DOHH2 (cell line): Measurements from ENCODE around the gene ST6GAL1.
"Not testable (repeated sequence)": the region's sequence is repeated elsewhere in the genome, so short reads cannot be mapped to it uniquely, and the experiment has no call there.

ENCODE experiments used
- H3F3A ChIP-seq: fragments of 200-600 bp; sonication (generic), shearing (Covaris generic); 2 replicates; pipeline ENCODE4 v1.6.0; 2016; ENCODE audit warnings: antibody characterized with exemption, mild to moderate bottlenecking; ENCODE audit not compliant: control insufficient read depth, insufficient read depth
- H3K27ac ChIP-seq: fragments of 200-600 bp; sonication (generic); 2 replicates; pipeline ENCODE4 v1.5.1; 2014; ENCODE audit warnings: low read depth, mild to moderate bottlenecking, low read length, moderate library complexity
- H3K27me3 ChIP-seq: fragments of 200-600 bp; sonication (generic); 2 replicates; pipeline ENCODE4 v1.6.1; 2014; ENCODE audit warnings: mild to moderate bottlenecking, low read length, mixed read lengths; ENCODE audit not compliant: control insufficient read depth
- H3K36me3 ChIP-seq: fragments of 200-600 bp; sonication (generic); 2 replicates; pipeline ENCODE4 v1.6.1; 2014; ENCODE audit warnings: mild to moderate bottlenecking, low read length, moderate library complexity, mixed read lengths; ENCODE audit not compliant: control insufficient read depth
- H3K4me1 ChIP-seq: fragments of 200-600 bp; sonication (generic); 2 replicates; pipeline ENCODE4 v1.6.1; 2014; ENCODE audit warnings: mild to moderate bottlenecking, low read length, mixed read lengths; ENCODE audit not compliant: control insufficient read depth
- H3K4me2 ChIP-seq: fragments of 200-600 bp; sonication (generic); 2 replicates; pipeline ENCODE4 v1.6.0; 2014; ENCODE audit warnings: mild to moderate bottlenecking, low read length, moderate library complexity
- H3K4me3 ChIP-seq: fragments of 200-600 bp; sonication (generic); 2 replicates; pipeline ENCODE4 v1.5.1; 2014; ENCODE audit warnings: mild to moderate bottlenecking, low read length, mixed read lengths
- H3K79me2 ChIP-seq: fragments of 200-600 bp; sonication (generic); 2 replicates; pipeline ENCODE4 v1.6.1; 2014; ENCODE audit warnings: mild to moderate bottlenecking, low read length, mixed read lengths; ENCODE audit not compliant: control insufficient read depth
- H3K9me2 ChIP-seq: fragments of 200-600 bp; sonication (generic); replicated peaks from 2 replicates; pipeline ENCODE4 v1.6.1; 2014; ENCODE audit warnings: mild to moderate bottlenecking, low read length, mixed read lengths; ENCODE audit not compliant: control insufficient read depth
- H3K9me3 ChIP-seq: fragments of 200-600 bp; sonication (generic); 2 replicates; pipeline ENCODE4 v1.6.1; 2014; ENCODE audit warnings: antibody characterized with exemption, low read length, mixed read lengths; ENCODE audit not compliant: control insufficient read depth, insufficient read depth
- H4K20me1 ChIP-seq: fragments of 200-600 bp; sonication (generic); 2 replicates; pipeline ENCODE4 v1.6.0; 2014; ENCODE audit warnings: low read depth, mild to moderate bottlenecking, antibody characterized with exemption, low read length, moderate library complexity; ENCODE audit not compliant: control insufficient read depth, insufficient read depth
- CTCF ChIP-seq: fragments of 200-600 bp; sonication (generic); IDR thresholded peaks from one replicate; pipeline ENCODE4 v1.5.1; 2014; ENCODE audit warnings: antibody characterized with exemption, mild to moderate bottlenecking, low read depth, low read length; ENCODE audit not compliant: poor library complexity, severe bottlenecking
- EZH2phosphoT487 ChIP-seq: fragments of 200-600 bp; sonication (generic); IDR thresholded peaks from 2 replicates; pipeline ENCODE4 v1.6.1; 2017; ENCODE audit warnings: borderline replicate concordance, mild to moderate bottlenecking, antibody characterized with exemption, low read length, moderate library complexity, mixed read lengths

The ST6GAL1 gene

GRCh38 chr3:186967686-186968085 lies 37.4 kb downstream of the ST6GAL1 start:
- H3F3A ChIP-seq: peaks cover 7% of the 10 kb centered on the region
- H3K79me2 ChIP-seq: peaks cover 26% of the 10 kb centered on the region
- no peak overlapping the region for H3K27ac ChIP-seq
- peaks cover 82% of the 10 kb centered on the region for H3K36me3 ChIP-seq
- TF ChIP-seq CTCF: no peak
- TF ChIP-seq EZH2phosphoT487: no peak
- peaks cover 61% of the 10 kb centered on the region for H3K4me1 ChIP-seq
- H3K27me3 ChIP-seq: no peaks in the 10 kb centered on the region
- no peaks in the 10 kb centered on the region for H3K9me2 ChIP-seq
- H3K4me2 ChIP-seq: peak overlapping the region; percentile 24; the same call in 1 of the 2 replicates
- no peaks in the 10 kb centered on the region for H3K9me3 ChIP-seq
- no peaks in the 10 kb centered on the region for H4K20me1 ChIP-seq
- no peak overlapping the region for H3K4me3 ChIP-seq

GRCh38 chr3:186969607-186970006 lies 39.3 kb downstream of the ST6GAL1 start:
- no peak overlapping the region for H3K27ac ChIP-seq
- no peaks in the 10 kb centered on the region for H3K27me3 ChIP-seq
- peaks cover 26% of the 10 kb centered on the region for H3K79me2 ChIP-seq
- H3K9me2 ChIP-seq: no peaks in the 10 kb centered on the region
- H3K4me1 ChIP-seq: peaks cover 64% of the 10 kb centered on the region
- peaks cover 81% of the 10 kb centered on the region for H3K36me3 ChIP-seq
- H3K4me2 ChIP-seq: no peak overlapping the region
- H4K20me1 ChIP-seq: no peaks in the 10 kb centered on the region
- H3K9me3 ChIP-seq: no peaks in the 10 kb centered on the region
- 0 out of 2 replicates have a peak, but pooled peaks cover 3% of the 10 kb centered on the region for H3F3A ChIP-seq
- no peak overlapping the region for H3K4me3 ChIP-seq
- TF ChIP-seq EZH2phosphoT487: no peak
- no peak for TF ChIP-seq CTCF

- H3F3A ChIP-seq, H3K9me3 ChIP-seq, H3K27me3 ChIP-seq, H4K20me1 ChIP-seq, H3K27ac ChIP-seq, H3K4me2 ChIP-seq, H3K4me3 ChIP-seq, H3K9me2 ChIP-seq: not testable (repeated sequence)
- H3K79me2 ChIP-seq: peaks cover 32% of the 10 kb centered on the region
- H3K4me1 ChIP-seq: peaks cover 62% of the 10 kb centered on the region
- peaks cover 83% of the 10 kb centered on the region for H3K36me3 ChIP-seq
Observed at GRCh38 chr3:186971106-186971505, 40.8 kb downstream of the ST6GAL1 start.

- TF ChIP-seq EZH2phosphoT487 (no peak), CTCF (no peak)
- no peak overlapping the region for H3K4me3 ChIP-seq
- H3K36me3 ChIP-seq: peaks cover 81% of the 10 kb centered on the region
- no peak overlapping the region for H3K27ac ChIP-seq
- H3K4me1 ChIP-seq: peaks cover 57% of the 10 kb centered on the region
- H3K9me3 ChIP-seq: no peaks in the 10 kb centered on the region
- H3K9me2 ChIP-seq: no peaks in the 10 kb centered on the region
- H3K4me2 ChIP-seq: no peak overlapping the region
- H3K27me3 ChIP-seq: no peaks in the 10 kb centered on the region
- peaks cover 32% of the 10 kb centered on the region for H3K79me2 ChIP-seq
- H3F3A ChIP-seq: 0 out of 2 replicates have a peak, but pooled peaks cover 3% of the 10 kb centered on the region
- H4K20me1 ChIP-seq: peaks cover 2% of the 10 kb centered on the region; the same call in 1 of the 2 replicates
Observed at GRCh38 chr3:186971578-186971977, 41.3 kb downstream of the ST6GAL1 start.
